Measurements from ENCODE around the gene JADE2. TPM values are rescaled to one million over a fixed set of nuclear protein-coding genes. Genes with fewer than 3 reads are reported as not detected.
"Not testable (repeated sequence)": the region's sequence is repeated elsewhere in the genome, so short reads cannot be mapped to it uniquely, and the experiment has no call there.

The JADE2 gene
- total and polyA plus RNA-seq, 2 of the 8 experiments (the other 6 are each of a cell fraction or from before 2014, with no cell fraction given): 19.2 to 55.8 TPM

- not testable (repeated sequence) for H4K91ac ChIP-seq (replicated peaks; ENCODE audit: insufficient read length, low read length); H2AFZ ChIP-seq (ENCODE audit: low read length); H3K9ac ChIP-seq (replicated peaks in 1 of 4; ENCODE audit: extremely low read depth in 1 of 4, low read depth in 3 of 4, low read length in 3 of 4); H3K27me3 ChIP-seq (replicated peaks in 1 of 4; ENCODE audit: control insufficient read depth in 3 of 4, extremely low read depth in 1 of 4, insufficient read depth in 3 of 4, low read length in 3 of 4); DNase-seq (ENCODE audit: low read depth in 1 of 2, low spot score in 2 of 2); H3K4me3 ChIP-seq (ENCODE audit: extremely low read depth in 1 of 4, insufficient read depth in 2 of 4, low read depth in 3 of 4, low read length in 4 of 4); H3K9me3 ChIP-seq (ENCODE audit: insufficient read depth in 2 of 2, low read depth in 1 of 2, low read length in 1 of 2); H2BK12ac ChIP-seq (ENCODE audit: low read depth, low read length); H4K8ac ChIP-seq (ENCODE audit: extremely low read depth, insufficient read depth, low read length); H4K5ac ChIP-seq (ENCODE audit: insufficient read length, low read depth, low read length); H2BK15ac ChIP-seq (ENCODE audit: low read length); H3K4me2 ChIP-seq (ENCODE audit: insufficient read depth in 1 of 2, low read depth in 2 of 2, low read length in 2 of 2); H4K20me1 ChIP-seq (replicated peaks in 1 of 2; ENCODE audit: control insufficient read depth in 1 of 2, insufficient read depth in 2 of 2, low read length in 2 of 2); H3K79me1 ChIP-seq (ENCODE audit: low read depth, low read length); H3K18ac ChIP-seq (ENCODE audit: extremely low read depth, low read length); H3K4ac ChIP-seq (replicated peaks; ENCODE audit: insufficient read length, low read depth, low read length); H3K27ac ChIP-seq (ENCODE audit: low read depth, low read length); H3K23me2 ChIP-seq (ENCODE audit: low read depth, low read length); H3K23ac ChIP-seq (ENCODE audit: insufficient read length); H2BK20ac ChIP-seq (ENCODE audit: low read length); H2BK5ac ChIP-seq (ENCODE audit: low read depth, low read length); H2AK5ac ChIP-seq (ENCODE audit: low read depth, low read length); H3K56ac ChIP-seq (replicated peaks; ENCODE audit: insufficient read length, low read depth, low read length); H2BK120ac ChIP-seq (replicated peaks; ENCODE audit: low read depth, low read length); H3K36me3 ChIP-seq (ENCODE audit: control insufficient read depth in 2 of 4, insufficient read depth in 4 of 4, low read length in 3 of 4); H3K4me1 ChIP-seq (replicated peaks in 1 of 4; ENCODE audit: control insufficient read depth in 3 of 4, insufficient read depth in 4 of 4, low read length in 3 of 4); FAIRE-seq; H3K79me2 ChIP-seq (ENCODE audit: control insufficient read depth in 1 of 2, insufficient read depth in 2 of 2, low read length in 2 of 2); H3K14ac ChIP-seq (ENCODE audit: insufficient read length)
- ChIA-PET CTCF (ENCODE audit: partially characterized antibody) (interaction anchor here (0.9 to 4.6 kb wide), 4 partner anchors 8 to 37 kb away, joined by 4 to 21 read pairs (median 6); no protein-coding TSS in a partner anchor), POLR2A (ENCODE audit: partially characterized antibody) (interaction anchor here (1.4 to 4.1 kb wide), 2 partner anchors 12 to 34 kb away, joined by 9 to 22 read pairs; no protein-coding TSS in a partner anchor)
- WGBS, 2 experiments (ENCODE audit: extremely low coverage in 1 of 2, insufficient coverage in 1 of 2, insufficient read length in 1 of 2, insufficient replicate concordance in 2 of 2, low coverage in 1 of 2, low lambda C conversion rate in 2 of 2, missing lambda C conversion rate in 1 of 2): 79% methylated on average over 6 of the region's 6 CpGs; no CpG with 5 or more reads in 1 of the 2 experiments
These were observed 25.6 kb upstream of the JADE2 start for GRCh38 chr5:134499905-134500304.

Data from H1 (cell line).